HG03565 (cell line): ENCODE measurements around the gene VSX2.

Experiments used
- ATAC-seq: cut with Tn5 transposase; IDR thresholded peaks from one replicate; pipeline ENCODE4 v1.9.1; 2021; ENCODE audit warnings: mild to moderate bottlenecking, moderate library complexity; ENCODE audit not compliant: unreplicated experiment

VSX2 gene

GRCh38 chr14:74297986-74298385, 58.7 kb downstream of the VSX2 start:
- no peak for ATAC-seq

GRCh38 chr14:74299061-74299545, 59.9 kb downstream of the VSX2 start:
- ATAC-seq, result no peak

- no peak for ATAC-seq
Observed at GRCh38 chr14:74301594-74302151, 62.4 kb downstream of the VSX2 start.

GRCh38 chr14:74302152-74302628, 62.9 kb downstream of the VSX2 start:
- ATAC-seq, result peak; percentile 17

GRCh38 chr14:74302634-74303569, 63.7 kb downstream of the VSX2 start, which contains the start of gene ABCD4:
TSS of gene ABCD4 (minus strand) at chr14:74302934. CDS start at chr14:74302912, 22 bp downstream.
- ATAC-seq, result peak; percentile 97

- no peak for ATAC-seq
Observed at GRCh38 chr14:74308695-74309094, 69.4 kb downstream of the VSX2 start.

- ATAC-seq, result no peak
Observed at GRCh38 chr14:74309125-74310022, 70.1 kb downstream of the VSX2 start.

GRCh38 chr14:74312161-74312560, 72.9 kb downstream of the VSX2 start:
- ATAC-seq, result no peak
